K562 (cell line): ENCODE results near the gene SEMA6D. TPM values are rescaled to one million over a fixed set of nuclear protein-coding genes. Genes with fewer than 3 reads are reported as not detected.

ENCODE experiments used
- ATAC-seq: fragments of 200-7000 bp; cut with Tn5 transposase; 3 replicates; pipeline ENCODE4 v1.9.1; 2020; ENCODE audit warnings: moderate library complexity
- BruUV-seq: library from RNA; stranded (reverse); fragments of 400-500 nt; replicated peaks from 2 replicates; lab custom pipeline; 2021; lab: Mats Ljungman, UMichigan
- CTCF ChIA-PET: fragments of 300-600 bp; formaldehyde crosslinking; extraction: SDS; loops from one replicate; lab custom pipeline; 2021; ENCODE audit warnings: low intra/inter-chr PET ratio; lab: Yijun Ruan, JAX
- POLR2A ChIA-PET: fragments of 300-600, 350-650 bp; sonication (Branson Sonifier 250); formaldehyde crosslinking; extraction: SDS; loops from one replicate; lab custom pipeline; 2021; ENCODE audit warnings: antibody characterized with exemption, inconsistent platforms; lab: Yijun Ruan, JAX
- DNase-seq, 4 experiments: peaks; one replicate each; pipeline versions ENCODE4 v3.0.0 to v3.0.0-alpha.2; 2011 to 2018; ENCODE audit warnings: low spot score in 3 of 4, mixed read lengths in 3 of 4; ENCODE audit errors: extremely low read depth in 1 of 4
- FAIRE-seq: peaks from 2 replicates; lab custom pipeline; 2011; peaks lifted over from hg19 to GRCh38; lab: Jason Lieb, UNC
- H2AFZ ChIP-seq: 2 replicates; pipeline ENCODE4 v1.6.0; 2011; ENCODE audit warnings: low read depth, low read length, control low read depth, inconsistent platforms
- H3K27ac ChIP-seq: fragments of 200-600 bp; 3 replicates; pipeline ENCODE4 v1.8.0; 2011; ENCODE audit warnings: low read depth, mild to moderate bottlenecking, control low read depth, inconsistent platforms, low read length, moderate library complexity, mixed read lengths; ENCODE audit errors: extremely low read depth
- H3K27me3 ChIP-seq, 2 experiments: fragments of 300-600 bp in 1 of 2; 2 replicates in 1 of 2; 3 replicates in 1 of 2; pipeline versions ENCODE4 v1.6.0 to v1.8.0; 2011; ENCODE audit warnings: inconsistent platforms in 2 of 2, low read length in 2 of 2, mild to moderate bottlenecking in 1 of 2, mixed read lengths in 1 of 2, moderate library complexity in 1 of 2; ENCODE audit not compliant: control insufficient read depth in 2 of 2, insufficient read depth in 2 of 2
- H3K36me3 ChIP-seq: fragments of 300-600 bp; 3 replicates; pipeline ENCODE4 v1.8.0; 2011; ENCODE audit warnings: mild to moderate bottlenecking, low read length, inconsistent platforms; ENCODE audit not compliant: control insufficient read depth, insufficient read depth
- H3K4me1 ChIP-seq, 2 experiments: fragments of 200-600 bp in 1 of 2; replicated peaks in 1 of 2; 2 replicates in 1 of 2; 3 replicates in 1 of 2; pipeline versions ENCODE4 v1.5.1 to v1.8.0; 2011; ENCODE audit warnings: inconsistent platforms in 2 of 2, low read length in 2 of 2, mild to moderate bottlenecking in 1 of 2, mixed read lengths in 1 of 2, moderate library complexity in 1 of 2; ENCODE audit not compliant: control insufficient read depth in 2 of 2, insufficient read depth in 2 of 2
- H3K4me2 ChIP-seq: 2 replicates; pipeline ENCODE4 v1.6.1; 2011; ENCODE audit warnings: low read length, control low read depth, inconsistent platforms, mixed read lengths; ENCODE audit not compliant: insufficient read depth
- H3K4me3 ChIP-seq: fragments of 200-600 bp; sonication (generic), shearing (Covaris generic); 2 replicates; pipeline ENCODE4 v1.5.1; 2016; ENCODE audit warnings: control low read depth, inconsistent platforms
- H3K79me2 ChIP-seq: fragments of 200-600 bp; 3 replicates; pipeline ENCODE4 v1.8.0; 2011; ENCODE audit warnings: low read length, inconsistent platforms; ENCODE audit not compliant: control insufficient read depth, insufficient read depth
- H3K9ac ChIP-seq, 2 experiments: 2 replicates each; pipeline versions ENCODE4 v1.6.0 to v1.6.1; 2011; ENCODE audit warnings: low read depth in 2 of 2, low read length in 2 of 2, control low read depth in 1 of 2, inconsistent platforms in 1 of 2, mild to moderate bottlenecking in 1 of 2, mixed read lengths in 1 of 2; ENCODE audit not compliant: insufficient read depth in 1 of 2
- H3K9me1 ChIP-seq: one replicate; pipeline ENCODE4 v1.6.0; 2011; ENCODE audit warnings: inconsistent platforms, mild to moderate bottlenecking, low read length, moderate library complexity; ENCODE audit not compliant: control insufficient read depth, insufficient read depth
- H3K9me3 ChIP-seq: replicated peaks from 2 replicates; pipeline ENCODE4 v1.5.1; 2011; ENCODE audit warnings: low read depth, low read length, inconsistent platforms; ENCODE audit not compliant: control insufficient read depth, insufficient read depth
- H4K20me1 ChIP-seq: replicated peaks from 2 replicates; pipeline ENCODE4 v1.6.1; 2011; ENCODE audit warnings: low read length, inconsistent platforms, mixed read lengths; ENCODE audit not compliant: control insufficient read depth, insufficient read depth
- E2F4 ChIP-seq: sonication (generic); formaldehyde crosslinking; IDR thresholded peaks from 2 replicates; pipeline ENCODE4 v1.8.0; 2022; ENCODE audit warnings: mild to moderate bottlenecking, low read depth, missing genetic modification reagents
- KAT8 ChIP-seq: fragments of 450-650 bp; IDR thresholded peaks from 2 replicates; pipeline ENCODE4 v1.6.1; 2016; ENCODE audit warnings: low read depth, mild to moderate bottlenecking
- MEF2A ChIP-seq: IDR thresholded peaks from 2 replicates; pipeline ENCODE4 v1.6.1; 2011; ENCODE audit warnings: low read depth, mild to moderate bottlenecking, low read length, moderate library complexity; ENCODE audit not compliant: control insufficient read depth
- PURB ChIP-seq: sonication (generic); formaldehyde crosslinking; IDR thresholded peaks from 2 replicates; pipeline ENCODE4 v1.9.0; 2021; ENCODE audit warnings: low read depth, mild to moderate bottlenecking, missing genetic modification reagents
- SAFB ChIP-seq: fragments of 200-400 bp; formaldehyde crosslinking; IDR thresholded peaks from 2 replicates; pipeline ENCODE4 v1.6.1; 2017; ENCODE audit warnings: low read depth, low read length, borderline replicate concordance
- SMARCE1 ChIP-seq: fragments of 450-650 bp; IDR thresholded peaks from 2 replicates; pipeline ENCODE4 v1.7.1; 2016; ENCODE audit warnings: mild to moderate bottlenecking
- SPI1 ChIP-seq: IDR thresholded peaks from 2 replicates; pipeline ENCODE4 v1.6.1; 2011; ENCODE audit warnings: low read depth, low read length, control low read depth, borderline replicate concordance
- SRSF7 ChIP-seq: fragments of 200-400 bp; formaldehyde crosslinking; optimal IDR thresholded peaks from 2 replicates; pipeline ENCODE3; 2017; ENCODE audit warnings: mild to moderate bottlenecking, low read depth, low read length
- ZNF253 ChIP-seq: fragments of 250-450 bp; sonication (Bioruptor Pico); conservative IDR thresholded peaks from 2 replicates; pipeline ENCODE4 v1.6.1; 2021; ENCODE audit warnings: mild to moderate bottlenecking
- ZNF3 ChIP-seq: fragments of 250-450 bp; sonication (Bioruptor Pico); IDR thresholded peaks from 2 replicates; pipeline ENCODE4 v1.5.0; 2021; ENCODE audit warnings: mild to moderate bottlenecking, moderate library complexity
- ZNF354B ChIP-seq: fragments of 250-450 bp; sonication (Bioruptor Pico); IDR thresholded peaks from 2 replicates; pipeline ENCODE4 v1.4.0; 2020
- WGBS: fragments of 100-300 bp; shearing (Covaris generic); methylation state at CpG from one replicate; pipeline ENCODE4 v1.1.6; 2016; ENCODE audit warnings: low coverage, mixed read lengths; ENCODE audit not compliant: insufficient coverage; ENCODE audit errors: missing lambda C conversion rate; 5-methylcytosine and 5-hydroxymethylcytosine counted together
- in situ Hi-C: fragments of 300-500 bp; cut with MboI; formaldehyde crosslinking; loops from 4 replicates; pipeline ENCODE4 v1.15.0; 2018; ENCODE audit warnings: inconsistent platforms, mixed read lengths
- intact Hi-C: fragments of 100-400 bp; cut with micrococcal nuclease; formaldehyde crosslinking; loops from 2 replicates; pipeline ENCODE4 v1.14.2; 2022
- polyA plus RNA-seq, 8 experiments: library from polyadenylated mRNA; depleted of rRNA in 4 of 8; stranded (reverse) in 5 of 8; unstranded in 3 of 8; fragments of >200 nt; fragmentation: Nextera tagmentation in 2 of 8; fragmentation: Illumina TruSeq in 1 of 8; extraction: Ambion mirVana in 2 of 8; extraction: Trizol in 1 of 8; gene quantifications; 2 replicates each; pipeline versions ENCODE4 v1.2.1 to v1.2.3, GENCODE V29; 2011 to 2014; ENCODE audit warnings: inconsistent platforms in 1 of 8, missing spikeins in 1 of 8
- total RNA-seq, 7 experiments: library from RNA; depleted of rRNA in 6 of 7; stranded (reverse); fragments of >200 nt in 6 of 7; fragmentation: Illumina TruSeq in 2 of 7; extraction: Trizol in 2 of 7; gene quantifications; 2 replicates each; pipeline versions ENCODE4 v1.2.1 to v1.2.3, GENCODE V29; 2011 to 2021; ENCODE audit warnings: low replicate concordance in 1 of 7

SEMA6D gene
- total and polyA plus RNA-seq, 9 of the 15 experiments (the other 6 are each of a cell fraction or from before 2014, with no cell fraction given) = not detected

- ATAC-seq (no peak), FAIRE-seq (no peak), DNase-seq (no peak)
- BruUV-seq = no TSS peak
- in situ Hi-C loops = no loop called here
- intact Hi-C loops = no loop called here
- ChIA-PET CTCF (interaction anchor here (0.6 kb wide), 1 partner anchor 535 kb away, joined by 3 read pairs; the partner anchor contains the start of gene DUT), POLR2A (no interaction called here)
- Histone ChIP-seq H3K4me1 (no peaks in the 10 kb centered on the region), H4K20me1 (no peaks in the 10 kb centered on the region), H3K4me3 (no peak overlapping the region), H3K9me3 (no peaks in the 10 kb centered on the region), H3K79me2 (no peaks in the 10 kb centered on the region), H3K27ac (no peak overlapping the region), H3K4me2 (no peak overlapping the region), H3K27me3 (no peaks in the 10 kb centered on the region), H2AFZ (no peak overlapping the region), H3K9me1 (no peaks in the 10 kb centered on the region), H3K36me3 (no peaks in the 10 kb centered on the region), H3K9ac (no peak overlapping the region)
- no peak for TF ChIP-seq SMARCE1
- TF ChIP-seq SPI1 = no peak
- no peak for TF ChIP-seq ZNF3 (CRISPR knock-in tag)
- no peak for TF ChIP-seq ZNF354B (CRISPR knock-in tag)
- TF ChIP-seq E2F4 (CRISPR knock-in tag) = no peak
- no peak for TF ChIP-seq MEF2A
- no peak for TF ChIP-seq KAT8
- no peak for TF ChIP-seq SRSF7
- no peak for TF ChIP-seq ZNF253 (CRISPR knock-in tag)
- TF ChIP-seq SAFB = no peak
- TF ChIP-seq PURB (CRISPR knock-in tag) = no peak
- WGBS = 0% methylated on average over 2 of the region's 3 CpGs
Observed at GRCh38 chr15:47796339-47796738, 79.0 kb downstream of the SEMA6D start.
